Heart left ventricle (tissue), 13 donors: ENCODE results near the gene ALDH3B1.

Experiments used
- POLR2A ChIP-seq, 2 donors: fragments of 450-650 bp; IDR thresholded peaks; one replicate each; pipeline ENCODE4 v1.6.1; 2017; ENCODE audit warnings: antibody characterized with exemption in 2 of 2, mild to moderate bottlenecking in 2 of 2, moderate library complexity in 2 of 2
- TF ChIP-seq, protein P1 (sequence below), 12 donors: fragments of 200-600 bp; sonication (generic) in 4 of 12; IDR thresholded peaks; one replicate each; pipeline versions ENCODE4 v1.5.0 to v1.8.0; 2018 to 2022; ENCODE audit warnings: antibody characterized with exemption in 12 of 12, mild to moderate bottlenecking in 5 of 12
- donor health status: ischemic (EF 13 %, LVEDD 7.1; RV severe dilation, severe dysfunction).
- donor health status: DM: no; HTN: yes; CAD: no.
- donor health status: DM: no; HTN: no; CAD: no.
- donor health status: ischemic (EF 25% LVEDD 6.9; RV normal size, moderate dysfunction).
- donor health status: ischemic (EF 25% LVEDD 5.7; RV mildly dilated, moderate dysfunction).
- donor health status: ischemic (EF 35%, LVEDD 5.7; RV mildly dilated, moderate dysfunction).
- donor health status: nonischemic (EF 11% LVEDD 7.7; RV severe dilation, severe dysfunction).
- donor health status: DM: yes; HTN: yes; CAD: no.
- donor health status: PGD.
- donor health status: ischemic (EF 29% LVEDD 5.4; RV normal size, mild dysfunction).
- donor health status: nonischemic (EF 23%, LVEDD 6.1; RV moderate dilation, normal function).

DNA sequence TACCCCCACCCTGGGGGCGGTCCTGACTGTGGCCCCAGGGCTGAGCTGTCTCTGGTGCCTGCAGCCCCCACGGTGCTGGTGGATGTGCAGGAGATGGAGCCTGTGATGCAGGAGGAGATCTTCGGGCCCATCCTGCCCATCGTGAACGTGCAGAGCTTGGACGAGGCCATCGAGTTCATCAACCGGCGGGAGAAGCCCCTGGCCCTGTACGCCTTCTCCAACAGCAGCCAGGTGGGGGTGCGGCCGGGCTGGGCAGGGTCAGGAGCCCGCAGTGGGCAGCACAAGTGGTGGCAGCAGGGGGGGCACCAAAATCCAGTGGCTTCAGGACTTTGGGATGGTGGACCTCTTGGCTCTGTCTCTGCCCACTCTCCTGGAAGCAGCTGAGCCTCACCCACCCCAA, 12.4 kb downstream of the ALDH3B1 start:
- TF ChIP-seq, protein P1, sequence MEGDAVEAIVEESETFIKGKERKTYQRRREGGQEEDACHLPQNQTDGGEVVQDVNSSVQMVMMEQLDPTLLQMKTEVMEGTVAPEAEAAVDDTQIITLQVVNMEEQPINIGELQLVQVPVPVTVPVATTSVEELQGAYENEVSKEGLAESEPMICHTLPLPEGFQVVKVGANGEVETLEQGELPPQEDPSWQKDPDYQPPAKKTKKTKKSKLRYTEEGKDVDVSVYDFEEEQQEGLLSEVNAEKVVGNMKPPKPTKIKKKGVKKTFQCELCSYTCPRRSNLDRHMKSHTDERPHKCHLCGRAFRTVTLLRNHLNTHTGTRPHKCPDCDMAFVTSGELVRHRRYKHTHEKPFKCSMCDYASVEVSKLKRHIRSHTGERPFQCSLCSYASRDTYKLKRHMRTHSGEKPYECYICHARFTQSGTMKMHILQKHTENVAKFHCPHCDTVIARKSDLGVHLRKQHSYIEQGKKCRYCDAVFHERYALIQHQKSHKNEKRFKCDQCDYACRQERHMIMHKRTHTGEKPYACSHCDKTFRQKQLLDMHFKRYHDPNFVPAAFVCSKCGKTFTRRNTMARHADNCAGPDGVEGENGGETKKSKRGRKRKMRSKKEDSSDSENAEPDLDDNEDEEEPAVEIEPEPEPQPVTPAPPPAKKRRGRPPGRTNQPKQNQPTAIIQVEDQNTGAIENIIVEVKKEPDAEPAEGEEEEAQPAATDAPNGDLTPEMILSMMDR (IDR thresholded peaks at IDR 0.05): no peak
- no peak for TF ChIP-seq POLR2A (IDR thresholded peaks at IDR 0.05)
